Ovary (tissue), 3 donors: ENCODE results near the gene DOK6.
"Not testable (repeated sequence)": the region's sequence is repeated elsewhere in the genome, so short reads cannot be mapped to it uniquely, and the experiment has no call there.

Experiments used
- CTCF ChIP-seq, 3 donors: fragments of 450-650 bp in 2 of 3; fragments of 200-600 bp in 1 of 3; IDR thresholded peaks; one replicate each; pipeline versions ENCODE4 v1.5.1 to v1.8.0; 2016 to 2022; ENCODE audit warnings: antibody characterized with exemption in 3 of 3, mild to moderate bottlenecking in 1 of 3
- POLR2A ChIP-seq: fragments of 450-650 bp; IDR thresholded peaks from one replicate; pipeline ENCODE4 v1.6.1; 2017; ENCODE audit warnings: antibody characterized with exemption, mild to moderate bottlenecking, moderate library complexity
- donor health status: DM: no; HTN: no; CAD: no.

GRCh38 chr18:69864802-69865201 lies 464.1 kb downstream of the DOK6 start:
- not testable (repeated sequence) for TF ChIP-seq CTCF (IDR thresholded peaks at IDR 0.05); POLR2A
